ENCODE results near the gene CRTC2.
A peak's percentile ranks its signal among the peaks of the same experiment; 100 is the strongest.
"Not testable (repeated sequence)": the region's sequence is repeated elsewhere in the genome, so short reads cannot be mapped to it uniquely, and the experiment has no call there.

The CRTC2 gene

GRCh38 chr1:153929426-153929825, 29.0 kb downstream of the CRTC2 start:
- DNase-seq (ENCODE audit: low read depth) = no peak

- no peak for DNase-seq (ENCODE audit: low read depth)
These were observed 29.5 kb downstream of the CRTC2 start for GRCh38 chr1:153928791-153929341.

GRCh38 chr1:153928245-153928644, 30.2 kb downstream of the CRTC2 start:
- DNase-seq (ENCODE audit: low read depth) = no peak

GRCh38 chr1:153926405-153926804, 32.0 kb downstream of the CRTC2 start:
- no peak for DNase-seq (ENCODE audit: low read depth)

- peak; percentile 100 for DNase-seq (ENCODE audit: low read depth)
These were observed 35.2 kb downstream of the CRTC2 start, which contains the start of gene GATAD2B for GRCh38 chr1:153922972-153923925. Gene GATAD2B, minus strand, starts transcription at chr1:153922972. Its CDS starts 94,625 bp downstream, at chr1:153828347.

GRCh38 chr1:153922076-153922971, 36.1 kb downstream of the CRTC2 start:
- no peak for DNase-seq (ENCODE audit: low read depth)

GRCh38 chr1:153921803-153922075, 36.7 kb downstream of the CRTC2 start:
- DNase-seq (ENCODE audit: low read depth) = no peak

- DNase-seq (ENCODE audit: low read depth) = no peak
These were observed 37.2 kb downstream of the CRTC2 start for GRCh38 chr1:153921080-153921802.

GRCh38 chr1:153919876-153920852, 38.2 kb downstream of the CRTC2 start:
- no peak for DNase-seq (ENCODE audit: low read depth)

- no peak for DNase-seq (ENCODE audit: low read depth)
These were observed 42.1 kb downstream of the CRTC2 start for GRCh38 chr1:153916297-153916696.

GRCh38 chr1:153912349-153912748, 46.1 kb downstream of the CRTC2 start:
- DNase-seq (ENCODE audit: low read depth) = no peak

- DNase-seq (ENCODE audit: low read depth) = not testable (repeated sequence)
These were observed 47.9 kb downstream of the CRTC2 start for GRCh38 chr1:153910560-153910959.

GRCh38 chr1:153908071-153908470, 50.3 kb downstream of the CRTC2 start:
- no peak for DNase-seq (ENCODE audit: low read depth)

GRCh38 chr1:153907134-153907533, 51.3 kb downstream of the CRTC2 start:
- no peak for DNase-seq (ENCODE audit: low read depth)

- no peak for DNase-seq (ENCODE audit: low read depth)
These were observed 52.0 kb downstream of the CRTC2 start for GRCh38 chr1:153906396-153906795.

- not testable (repeated sequence) for DNase-seq (ENCODE audit: low read depth)
These were observed 52.5 kb downstream of the CRTC2 start for GRCh38 chr1:153905908-153906307.

GRCh38 chr1:153903841-153904455, 54.5 kb downstream of the CRTC2 start:
- no peak for DNase-seq (ENCODE audit: low read depth)

GRCh38 chr1:153899509-153899908, 58.9 kb downstream of the CRTC2 start:
- no peak for DNase-seq (ENCODE audit: low read depth)

All from fibroblast of the conjunctiva (primary cell).